Thyroid gland (tissue), 4 donors: ENCODE results near the gene STK32B.

ENCODE experiments used
- CTCF ChIP-seq, 6 experiments: fragments of 200-600 bp in 3 of 6; fragments of 450-650 bp in 3 of 6; sonication (generic) in 3 of 6; IDR thresholded peaks; one replicate each; pipeline ENCODE4 v1.5.1; 2016 to 2019; ENCODE audit warnings: antibody characterized with exemption in 6 of 6, mild to moderate bottlenecking in 2 of 6, inconsistent platforms in 1 of 6, moderate library complexity in 1 of 6
- POLR2A ChIP-seq, 2 donors: fragments of 450-650 bp; IDR thresholded peaks; one replicate each; pipeline ENCODE4 v1.6.1; 2017; ENCODE audit warnings: antibody characterized with exemption in 2 of 2, mild to moderate bottlenecking in 2 of 2, moderate library complexity in 1 of 2

GRCh38 chr4:5029447-5029846 is 21.8 kb upstream of the STK32B start:
- TF ChIP-seq CTCF (IDR thresholded peaks at IDR 0.05) = no peak
- no peak for TF ChIP-seq POLR2A (IDR thresholded peaks at IDR 0.05)
